ENCODE measurements around the gene CDK13. TPM values are rescaled to one million over a fixed set of nuclear protein-coding genes. Genes with fewer than 3 reads are reported as not detected.

CDK13 gene
- total RNA-seq, 1 donor, result 109 TPM

DNA sequence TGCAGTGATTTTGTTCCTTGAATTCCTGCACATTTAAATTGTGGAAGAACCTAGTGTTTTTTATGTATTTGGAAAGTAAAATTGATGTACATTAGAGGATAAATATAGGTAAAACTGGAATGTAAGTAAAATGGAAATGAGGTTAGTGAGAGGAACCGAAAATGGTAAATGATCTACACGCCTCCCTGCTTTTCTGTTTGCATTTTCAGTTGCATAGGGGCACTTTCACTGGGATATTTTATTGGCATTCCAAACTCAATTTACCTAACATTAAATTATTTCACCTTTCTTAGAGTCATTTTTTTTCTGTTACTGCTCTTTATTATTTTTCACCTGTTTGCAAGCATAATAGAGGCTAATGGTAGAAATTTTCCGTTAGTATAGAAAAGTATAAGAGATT, 8.0 kb downstream of the CDK13 start:
- Histone ChIP-seq H3K27me3 (ENCODE audit: insufficient read depth, low read length) (no peaks in the 10 kb centered on the region), H4K20me1 (ENCODE audit: insufficient read depth, low read length) (peaks cover 69% of the 10 kb centered on the region), H3K79me2 (ENCODE audit: insufficient read depth, low read length) (peaks cover 88% of the 10 kb centered on the region), H3K9me3 (ENCODE audit: low read depth, low read length) (no peaks in the 10 kb centered on the region), H3K4me3 (ENCODE audit: insufficient read depth, low read length) (no peak overlapping the region), H3K27ac (ENCODE audit: low read depth, low read length) (no peak overlapping the region), H3K4me2 (ENCODE audit: insufficient read depth, low read length) (no peak overlapping the region), H3K4me1 (ENCODE audit: insufficient read depth, low read length) (peaks cover 8% of the 10 kb centered on the region), H2AFZ (ENCODE audit: low read length) (no peak overlapping the region), H3K36me3 (ENCODE audit: insufficient read depth, low read length) (no peaks in the 10 kb centered on the region)
- TF ChIP-seq, protein P1, sequence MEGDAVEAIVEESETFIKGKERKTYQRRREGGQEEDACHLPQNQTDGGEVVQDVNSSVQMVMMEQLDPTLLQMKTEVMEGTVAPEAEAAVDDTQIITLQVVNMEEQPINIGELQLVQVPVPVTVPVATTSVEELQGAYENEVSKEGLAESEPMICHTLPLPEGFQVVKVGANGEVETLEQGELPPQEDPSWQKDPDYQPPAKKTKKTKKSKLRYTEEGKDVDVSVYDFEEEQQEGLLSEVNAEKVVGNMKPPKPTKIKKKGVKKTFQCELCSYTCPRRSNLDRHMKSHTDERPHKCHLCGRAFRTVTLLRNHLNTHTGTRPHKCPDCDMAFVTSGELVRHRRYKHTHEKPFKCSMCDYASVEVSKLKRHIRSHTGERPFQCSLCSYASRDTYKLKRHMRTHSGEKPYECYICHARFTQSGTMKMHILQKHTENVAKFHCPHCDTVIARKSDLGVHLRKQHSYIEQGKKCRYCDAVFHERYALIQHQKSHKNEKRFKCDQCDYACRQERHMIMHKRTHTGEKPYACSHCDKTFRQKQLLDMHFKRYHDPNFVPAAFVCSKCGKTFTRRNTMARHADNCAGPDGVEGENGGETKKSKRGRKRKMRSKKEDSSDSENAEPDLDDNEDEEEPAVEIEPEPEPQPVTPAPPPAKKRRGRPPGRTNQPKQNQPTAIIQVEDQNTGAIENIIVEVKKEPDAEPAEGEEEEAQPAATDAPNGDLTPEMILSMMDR (IDR thresholded peaks at IDR 0.05; ENCODE audit: extremely low read depth, low read depth, low read length), result no peak
- peak; percentile 43 for DNase-seq (ENCODE audit: insufficient read length, low spot score, missing footprints)

DNA sequence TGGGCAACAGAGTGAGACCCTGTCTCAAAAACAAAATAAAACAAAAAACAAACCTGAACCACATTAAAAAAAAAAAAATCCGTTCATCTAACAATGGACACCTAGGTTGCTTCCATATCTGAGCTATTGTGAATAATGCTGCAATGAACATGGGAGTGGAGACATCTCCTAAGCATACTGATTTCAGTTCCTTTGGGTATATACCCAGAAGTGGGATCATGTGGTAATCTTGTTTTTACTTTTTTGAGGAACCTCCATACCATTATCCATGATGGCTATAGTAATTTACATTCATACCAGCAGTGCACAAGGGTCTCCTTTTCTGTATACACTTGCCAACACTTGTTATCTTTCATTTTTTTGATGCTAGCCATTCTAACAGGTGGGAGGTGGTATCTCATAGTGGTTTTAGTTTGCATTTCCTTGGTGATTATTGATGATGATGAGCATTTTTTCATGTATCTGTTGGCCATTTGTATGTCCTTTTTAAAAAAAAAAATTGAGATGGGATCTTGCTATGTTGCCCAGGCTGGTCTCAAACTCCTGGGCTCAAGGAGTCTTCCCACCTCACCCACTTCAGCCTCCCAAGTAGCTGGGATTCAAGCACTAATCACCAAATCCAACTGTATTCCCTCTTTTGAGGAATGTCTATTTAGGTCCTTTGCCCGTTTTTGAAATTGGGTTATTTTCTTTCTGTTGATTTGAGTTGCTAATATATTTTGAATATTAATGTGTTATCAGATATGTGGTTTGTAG, 17.5 kb downstream of the CDK13 start:
- no peaks in the 10 kb centered on the region for H3K9me3 ChIP-seq (ENCODE audit: low read depth, low read length)
- H3K27ac ChIP-seq (ENCODE audit: low read depth, low read length), result no peak overlapping the region
- H3K79me2 ChIP-seq (ENCODE audit: insufficient read depth, low read length), result peaks cover 79% of the 10 kb centered on the region
- H3K27me3 ChIP-seq (ENCODE audit: insufficient read depth, low read length), result no peaks in the 10 kb centered on the region
- no peak overlapping the region for H2AFZ ChIP-seq (ENCODE audit: low read length)
- peaks cover 41% of the 10 kb centered on the region for H4K20me1 ChIP-seq (ENCODE audit: insufficient read depth, low read length)
- H3K4me1 ChIP-seq (ENCODE audit: insufficient read depth, low read length), result no peaks in the 10 kb centered on the region
- H3K4me2 ChIP-seq (ENCODE audit: insufficient read depth, low read length), result no peak overlapping the region
- DNase-seq (ENCODE audit: insufficient read length, low spot score, missing footprints), result no peak
- TF ChIP-seq, protein P1 (IDR thresholded peaks at IDR 0.05; ENCODE audit: extremely low read depth, low read depth, low read length), result no peak
- no peaks in the 10 kb centered on the region for H3K36me3 ChIP-seq (ENCODE audit: insufficient read depth, low read length)
- no peak overlapping the region for H3K4me3 ChIP-seq (ENCODE audit: insufficient read depth, low read length)

DNA sequence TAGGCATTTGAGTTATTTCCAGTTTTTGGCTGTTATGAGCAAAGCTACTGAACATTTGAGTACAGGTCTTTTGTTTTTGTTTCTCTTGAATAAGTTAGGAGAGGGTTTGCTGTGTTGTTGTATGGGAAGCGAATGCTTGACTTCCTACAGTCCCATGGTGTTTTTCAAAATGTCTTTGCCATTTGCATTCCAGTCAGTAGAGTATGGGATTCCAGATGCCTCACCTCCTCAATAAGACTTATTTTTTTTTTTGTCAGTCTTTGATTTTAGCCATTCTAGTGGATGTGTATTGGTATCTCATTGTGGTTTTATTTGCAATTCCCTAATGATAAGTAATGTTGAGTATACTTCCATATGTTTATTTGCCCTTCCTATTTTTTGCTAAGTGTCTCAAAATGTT, 19.4 kb downstream of the CDK13 start:
- Histone ChIP-seq H3K27me3 (ENCODE audit: insufficient read depth, low read length) (no peaks in the 10 kb centered on the region), H2AFZ (ENCODE audit: low read length) (no peak overlapping the region), H3K4me1 (ENCODE audit: insufficient read depth, low read length) (no peaks in the 10 kb centered on the region), H4K20me1 (ENCODE audit: insufficient read depth, low read length) (peaks cover 58% of the 10 kb centered on the region), H3K36me3 (ENCODE audit: insufficient read depth, low read length) (no peaks in the 10 kb centered on the region), H3K4me3 (ENCODE audit: insufficient read depth, low read length) (no peak overlapping the region), H3K79me2 (ENCODE audit: insufficient read depth, low read length) (peaks cover 91% of the 10 kb centered on the region), H3K27ac (ENCODE audit: low read depth, low read length) (no peak overlapping the region), H3K9me3 (ENCODE audit: low read depth, low read length) (no peaks in the 10 kb centered on the region), H3K4me2 (ENCODE audit: insufficient read depth, low read length) (no peak overlapping the region)
- DNase-seq (ENCODE audit: insufficient read length, low spot score, missing footprints), result no peak
- TF ChIP-seq, protein P1 (IDR thresholded peaks at IDR 0.05; ENCODE audit: extremely low read depth, low read depth, low read length), result no peak

DNA sequence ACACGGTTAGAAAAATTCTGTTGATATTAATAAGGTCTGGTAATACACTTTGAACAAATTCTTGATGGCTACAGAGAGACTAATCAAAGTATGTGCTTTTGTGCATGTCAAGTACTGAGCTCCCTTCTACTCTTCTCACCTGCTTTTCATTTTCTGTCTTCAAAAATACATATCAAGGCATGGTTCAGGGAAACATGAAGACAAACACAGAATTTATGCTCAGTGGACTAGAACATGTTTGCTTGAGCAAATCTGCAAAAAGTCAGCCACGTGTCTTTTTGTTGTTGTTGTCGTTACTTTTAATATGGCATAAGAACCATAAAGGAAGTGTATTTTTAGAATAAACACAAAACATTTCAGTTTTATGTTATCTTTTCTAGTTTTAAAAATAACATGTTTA, 21.9 kb downstream of the CDK13 start:
- H3K27me3 ChIP-seq (ENCODE audit: insufficient read depth, low read length), result no peaks in the 10 kb centered on the region
- H3K9me3 ChIP-seq (ENCODE audit: low read depth, low read length), result no peaks in the 10 kb centered on the region
- H3K4me1 ChIP-seq (ENCODE audit: insufficient read depth, low read length), result no peaks in the 10 kb centered on the region
- peaks cover 79% of the 10 kb centered on the region for H4K20me1 ChIP-seq (ENCODE audit: insufficient read depth, low read length)
- H3K4me3 ChIP-seq (ENCODE audit: insufficient read depth, low read length), result no peak overlapping the region
- H2AFZ ChIP-seq (ENCODE audit: low read length), result no peak overlapping the region
- no peaks in the 10 kb centered on the region for H3K36me3 ChIP-seq (ENCODE audit: insufficient read depth, low read length)
- H3K79me2 ChIP-seq (ENCODE audit: insufficient read depth, low read length), result peaks cover 100% of the 10 kb centered on the region
- no peak overlapping the region for H3K27ac ChIP-seq (ENCODE audit: low read depth, low read length)
- no peak for DNase-seq (ENCODE audit: insufficient read length, low spot score, missing footprints)
- no peak overlapping the region for H3K4me2 ChIP-seq (ENCODE audit: insufficient read depth, low read length)
- TF ChIP-seq, protein P1 (IDR thresholded peaks at IDR 0.05; ENCODE audit: extremely low read depth, low read depth, low read length), result no peak
